GM12878 (cell line): ENCODE measurements around the gene TTC39B.

Source experiments
- BACH1 ChIP-seq: fragments of 450-650 bp; IDR thresholded peaks from 2 replicates; pipeline ENCODE4 v1.6.1; 2017; ENCODE audit warnings: mild to moderate bottlenecking, borderline replicate concordance
- CTCF ChIP-seq, 3 experiments: IDR thresholded peaks in 2 of 3; conservative IDR thresholded peaks in 1 of 3; 2 replicates each; pipeline ENCODE4 v1.5.1; 2011; ENCODE audit warnings: low read depth in 3 of 3, low read length in 3 of 3, mild to moderate bottlenecking in 3 of 3, control low read depth in 2 of 3, moderate library complexity in 2 of 3, inconsistent platforms in 1 of 3, mixed read lengths in 1 of 3; ENCODE audit not compliant: control insufficient read depth in 2 of 3, insufficient read depth in 1 of 3; ENCODE audit errors: extremely low read depth in 1 of 3
- CUX1 ChIP-seq: IDR thresholded peaks from 2 replicates; pipeline ENCODE4 v1.6.1; 2012; ENCODE audit warnings: improper control_type of control experiment, low read depth, low read length; ENCODE audit not compliant: insufficient replicate concordance
- EP300 ChIP-seq, 2 experiments: fragments of 150-350 bp in 1 of 2; IDR thresholded peaks; 2 replicates each; pipeline ENCODE4 v1.6.1; 2011 to 2012; ENCODE audit warnings: low read depth in 2 of 2, low read length in 2 of 2, borderline replicate concordance in 1 of 2, improper control_type of control experiment in 1 of 2, inconsistent platforms in 1 of 2; ENCODE audit not compliant: control insufficient read depth in 1 of 2
- MAX ChIP-seq: IDR thresholded peaks from 2 replicates; pipeline ENCODE4 v1.6.1; 2012; ENCODE audit warnings: low read depth, low read length, improper control_type of control experiment
- NRF1 ChIP-seq: conservative IDR thresholded peaks from 2 replicates; pipeline ENCODE4 v1.6.1; 2011; ENCODE audit warnings: mild to moderate bottlenecking, low read depth, low read length, improper control_type of control experiment
- POLR2A ChIP-seq: IDR thresholded peaks from 2 replicates; pipeline ENCODE4 v1.6.1; 2011; ENCODE audit warnings: low read depth, mild to moderate bottlenecking, low read length
- RCOR1 ChIP-seq: conservative IDR thresholded peaks from 2 replicates; pipeline ENCODE4 v1.6.1; 2012; ENCODE audit warnings: low read depth, low read length, improper control_type of control experiment
- RELA ChIP-seq: fragments of 450-650 bp; IDR thresholded peaks from 2 replicates; pipeline ENCODE4 v1.8.0; 2014; ENCODE audit warnings: borderline replicate concordance; ENCODE audit not compliant: partially characterized antibody
- REST ChIP-seq: IDR thresholded peaks from 2 replicates; pipeline ENCODE4 v1.6.1; 2012; ENCODE audit warnings: mild to moderate bottlenecking, low read depth, low read length
- SREBF1 ChIP-seq: IDR thresholded peaks from 2 replicates; pipeline ENCODE4 v1.6.1; 2012; ENCODE audit warnings: mild to moderate bottlenecking, low read length
- SRF ChIP-seq, 2 experiments: IDR thresholded peaks; 2 replicates each; pipeline ENCODE4 v1.6.1; 2011; ENCODE audit warnings: low read depth in 2 of 2, low read length in 2 of 2, mild to moderate bottlenecking in 1 of 2, moderate library complexity in 1 of 2
- ZNF207 ChIP-seq: fragments of 450-650 bp; IDR thresholded peaks from 2 replicates; pipeline ENCODE4 v1.6.1; 2014; ENCODE audit warnings: antibody characterized with exemption, mild to moderate bottlenecking, borderline replicate concordance

- TF ChIP-seq NRF1, result no peak
- no peak for TF ChIP-seq ZNF207
- TF ChIP-seq RCOR1, result no peak
- no peak for TF ChIP-seq MAX
- TF ChIP-seq EP300 (IDR thresholded peaks at IDR 0.05; ENCODE audit: borderline replicate concordance in 1 of 2, control insufficient read depth in 1 of 2, low read depth in 2 of 2, low read length in 2 of 2), result no peak
- TF ChIP-seq CUX1, result no peak
- no peak for TF ChIP-seq SREBF1
- TF ChIP-seq CTCF (IDR thresholded peaks at IDR 0.05 in 2 of 3, conservative IDR thresholded peaks at IDR 0.05 in 1 of 3; ENCODE audit: control insufficient read depth in 2 of 3, extremely low read depth in 1 of 3, insufficient read depth in 1 of 3, low read depth in 3 of 3, low read length in 3 of 3), result no peak
- TF ChIP-seq SRF (IDR thresholded peaks at IDR 0.05; ENCODE audit: low read depth in 2 of 2, low read length in 2 of 2), result no peak
- no peak for TF ChIP-seq RELA
- TF ChIP-seq POLR2A, result no peak
- no peak for TF ChIP-seq REST
- TF ChIP-seq BACH1, result no peak
These were observed 192.0 kb downstream of the TTC39B start for GRCh38 chr9:15115041-15115440.
